Measurements from ENCODE around the gene TBCA. TPM values are rescaled to one million over a fixed set of nuclear protein-coding genes. Genes with fewer than 3 reads are reported as not detected.

Gene TBCA
- total RNA-seq, 1 experiment from 2014 or later, result 317 TPM

DNA sequence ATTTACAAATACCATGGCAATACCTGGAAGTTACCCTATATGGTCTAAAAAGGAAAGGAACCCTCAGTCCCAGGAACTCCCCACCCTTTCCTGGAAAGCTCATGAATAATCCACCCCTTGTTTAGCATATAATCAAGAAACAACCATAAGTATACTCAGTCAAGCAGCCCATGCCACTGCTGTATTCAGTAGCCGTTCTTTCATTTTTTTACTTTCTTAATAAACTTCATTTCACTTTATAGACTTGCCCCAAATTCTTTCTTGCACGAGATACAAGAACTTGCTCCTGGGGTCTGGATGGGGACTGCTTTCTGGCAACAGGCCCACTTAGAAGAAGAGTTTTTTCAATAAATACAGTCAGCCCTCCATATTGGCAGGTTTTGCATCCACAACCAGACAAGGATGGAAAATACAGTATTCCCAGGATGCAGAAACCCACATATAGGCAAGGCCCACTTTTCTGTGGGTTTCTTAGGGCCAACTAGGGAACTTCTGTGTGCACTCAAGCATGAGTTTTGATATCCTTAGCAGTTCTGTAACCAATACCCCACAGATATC, 2.8 kb upstream of the TBCA start:
- CTCF ChIA-PET, result no interaction called here
- no peak overlapping the region for H3K4me2 ChIP-seq (ENCODE audit: low read length)
- no peaks in the 10 kb centered on the region for H3K9me3 ChIP-seq (ENCODE audit: control insufficient read depth in 1 of 2, insufficient read depth in 1 of 2, low read depth in 1 of 2, low read length in 2 of 2)
- H3K9me2 ChIP-seq (ENCODE audit: insufficient read depth), result no peaks in the 10 kb centered on the region
- H3K4me3 ChIP-seq (replicated peaks in 1 of 2; ENCODE audit: low read depth in 1 of 2, low read length in 2 of 2), result no peak overlapping the region
- H3K4me1 ChIP-seq (ENCODE audit: control insufficient read depth in 1 of 2, insufficient read depth in 2 of 2, low read length in 2 of 2), result peaks cover 7 to 28% of the 10 kb centered on the region in 2 experiments
- peak; percentile 79 for TF ChIP-seq POLR2A (IDR thresholded peaks at IDR 0.05; ENCODE audit: borderline replicate concordance, extremely low read depth, insufficient read depth, insufficient read length)
- no peak for TF ChIP-seq TCF7L2 (IDR thresholded peaks at IDR 0.05; ENCODE audit: borderline replicate concordance, extremely low read depth, insufficient read depth, insufficient read length)
- DNase-seq (ENCODE audit: low read depth, low spot score) (no peak), ATAC-seq (no peak)
- H4K20me1 ChIP-seq (ENCODE audit: insufficient read depth), result no peaks in the 10 kb centered on the region
- no peak overlapping the region for H3K9ac ChIP-seq (ENCODE audit: low read length)
- H3K27ac ChIP-seq (ENCODE audit: low read depth, low read length), result no peak overlapping the region
- no peaks in the 10 kb centered on the region; a peak in 1 of 4 replicates for H3K36me3 ChIP-seq (ENCODE audit: control insufficient read depth in 1 of 2, insufficient read depth in 2 of 2, low read length in 2 of 2)
- intact Hi-C loops (cut with micrococcal nuclease), result no loop called here
- RAD21 ChIA-PET (ENCODE audit: low non-redundant PET in 1 of 2, low total read pairs in 2 of 2, uncharacterized antibody in 2 of 2, unreplicated experiment in 2 of 2), result no interaction called here
- H2AFZ ChIP-seq (ENCODE audit: low read depth, low read length, poor library complexity, severe bottlenecking), result no peak overlapping the region
- peaks cover 21% of the 10 kb centered on the region for H3K79me2 ChIP-seq (ENCODE audit: insufficient read depth, low read length)
- no TSS peak for BruUV-seq (replicated peaks)
- POLR2A ChIA-PET, result no interaction called here
- H3K27me3 ChIP-seq (ENCODE audit: insufficient read depth, low read length), result no peaks in the 10 kb centered on the region

DNA sequence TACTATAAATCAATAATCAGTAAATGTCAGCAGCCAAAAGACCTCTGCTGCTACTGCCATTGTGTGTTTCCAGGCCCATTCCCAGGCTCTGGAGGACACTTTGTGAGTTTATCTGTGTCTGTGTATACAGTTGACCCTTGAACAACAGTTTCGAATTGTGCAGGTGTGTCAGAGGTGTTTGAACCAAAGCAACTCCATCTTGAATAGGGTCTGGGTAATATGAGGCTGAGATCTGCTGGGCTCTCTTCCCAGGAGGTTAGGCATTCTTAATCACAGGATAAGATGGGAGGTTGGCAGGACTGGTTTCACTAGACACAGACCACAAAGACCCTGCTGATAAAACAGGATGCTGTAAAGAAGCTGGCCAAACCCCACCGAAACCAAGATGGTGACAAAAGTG, 2.3 kb upstream of the TBCA start:
- H3K4me1 ChIP-seq (ENCODE audit: control insufficient read depth in 1 of 2, insufficient read depth in 2 of 2, low read length in 2 of 2), result peaks cover 7 to 28% of the 10 kb centered on the region in 2 experiments
- RAD21 ChIA-PET (ENCODE audit: low non-redundant PET in 1 of 2, low total read pairs in 2 of 2, uncharacterized antibody in 2 of 2, unreplicated experiment in 2 of 2), result no interaction called here
- no peaks in the 10 kb centered on the region for H3K9me2 ChIP-seq (ENCODE audit: insufficient read depth)
- no peak overlapping the region for H2AFZ ChIP-seq (ENCODE audit: low read depth, low read length, poor library complexity, severe bottlenecking)
- H3K9ac ChIP-seq (ENCODE audit: low read length), result no peak overlapping the region
- POLR2A ChIA-PET, result no interaction called here
- no peak for DNase-seq (ENCODE audit: low read depth, low spot score)
- no peak overlapping the region for H3K4me3 ChIP-seq (replicated peaks in 1 of 2; ENCODE audit: low read depth in 1 of 2, low read length in 2 of 2)
- no peaks in the 10 kb centered on the region for H4K20me1 ChIP-seq (ENCODE audit: insufficient read depth)
- H3K36me3 ChIP-seq (ENCODE audit: control insufficient read depth in 1 of 2, insufficient read depth in 2 of 2, low read length in 2 of 2), result peaks cover 2 to 3% of the 10 kb centered on the region in 2 experiments; a peak in 2 of 4 replicates
- H3K4me2 ChIP-seq (ENCODE audit: low read length), result no peak overlapping the region
- H3K27me3 ChIP-seq (ENCODE audit: insufficient read depth, low read length), result no peaks in the 10 kb centered on the region
- intact Hi-C loops (cut with micrococcal nuclease), result no loop called here
- CTCF ChIA-PET, result no interaction called here
- peaks cover 26% of the 10 kb centered on the region for H3K79me2 ChIP-seq (ENCODE audit: insufficient read depth, low read length)
- no peak for ATAC-seq
- H3K27ac ChIP-seq (ENCODE audit: low read depth, low read length), result no peak overlapping the region
- BruUV-seq (replicated peaks), result no TSS peak
- no peaks in the 10 kb centered on the region for H3K9me3 ChIP-seq (ENCODE audit: control insufficient read depth in 1 of 2, insufficient read depth in 1 of 2, low read depth in 1 of 2, low read length in 2 of 2)
- TF ChIP-seq SRF (IDR thresholded peaks at IDR 0.05; ENCODE audit: low read depth) (no peak), POLR2A (IDR thresholded peaks at IDR 0.05; ENCODE audit: borderline replicate concordance, extremely low read depth, insufficient read depth, insufficient read length) (no peak), ZNF274 (IDR thresholded peaks at IDR 0.05; ENCODE audit: low read depth, low read length) (no peak), ELF1 (IDR thresholded peaks at IDR 0.05; ENCODE audit: borderline replicate concordance, low read depth) (no peak), SIN3A (IDR thresholded peaks at IDR 0.05; ENCODE audit: low read depth) (no peak), RAD21 (IDR thresholded peaks at IDR 0.05; ENCODE audit: low read depth) (no peak), EZH2 (IDR thresholded peaks at IDR 0.05) (no peak), POLR2AphosphoS5 (IDR thresholded peaks at IDR 0.05; ENCODE audit: low read depth, low read length) (no peak), YY1 (IDR thresholded peaks at IDR 0.05; ENCODE audit: extremely low read depth, insufficient replicate concordance, low read depth, low read length) (no peak), EZH2phosphoT487 (IDR thresholded peaks at IDR 0.05; ENCODE audit: borderline replicate concordance) (no peak), EGR1 (IDR thresholded peaks at IDR 0.05; ENCODE audit: low read depth) (no peak), SP1 (IDR thresholded peaks at IDR 0.05; ENCODE audit: low read depth) (no peak), CBX3 (IDR thresholded peaks at IDR 0.05; ENCODE audit: low read depth) (no peak), FOSL1 (IDR thresholded peaks at IDR 0.05; ENCODE audit: low read depth) (no peak)
- TF ChIP-seq, protein P1, sequence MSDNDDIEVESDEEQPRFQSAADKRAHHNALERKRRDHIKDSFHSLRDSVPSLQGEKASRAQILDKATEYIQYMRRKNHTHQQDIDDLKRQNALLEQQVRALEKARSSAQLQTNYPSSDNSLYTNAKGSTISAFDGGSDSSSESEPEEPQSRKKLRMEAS (IDR thresholded peaks at IDR 0.05), result no peak
- TF ChIP-seq, protein P2, sequence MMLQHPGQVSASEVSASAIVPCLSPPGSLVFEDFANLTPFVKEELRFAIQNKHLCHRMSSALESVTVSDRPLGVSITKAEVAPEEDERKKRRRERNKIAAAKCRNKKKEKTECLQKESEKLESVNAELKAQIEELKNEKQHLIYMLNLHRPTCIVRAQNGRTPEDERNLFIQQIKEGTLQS (IDR thresholded peaks at IDR 0.05), result no peak
- TF ChIP-seq, protein P3, sequence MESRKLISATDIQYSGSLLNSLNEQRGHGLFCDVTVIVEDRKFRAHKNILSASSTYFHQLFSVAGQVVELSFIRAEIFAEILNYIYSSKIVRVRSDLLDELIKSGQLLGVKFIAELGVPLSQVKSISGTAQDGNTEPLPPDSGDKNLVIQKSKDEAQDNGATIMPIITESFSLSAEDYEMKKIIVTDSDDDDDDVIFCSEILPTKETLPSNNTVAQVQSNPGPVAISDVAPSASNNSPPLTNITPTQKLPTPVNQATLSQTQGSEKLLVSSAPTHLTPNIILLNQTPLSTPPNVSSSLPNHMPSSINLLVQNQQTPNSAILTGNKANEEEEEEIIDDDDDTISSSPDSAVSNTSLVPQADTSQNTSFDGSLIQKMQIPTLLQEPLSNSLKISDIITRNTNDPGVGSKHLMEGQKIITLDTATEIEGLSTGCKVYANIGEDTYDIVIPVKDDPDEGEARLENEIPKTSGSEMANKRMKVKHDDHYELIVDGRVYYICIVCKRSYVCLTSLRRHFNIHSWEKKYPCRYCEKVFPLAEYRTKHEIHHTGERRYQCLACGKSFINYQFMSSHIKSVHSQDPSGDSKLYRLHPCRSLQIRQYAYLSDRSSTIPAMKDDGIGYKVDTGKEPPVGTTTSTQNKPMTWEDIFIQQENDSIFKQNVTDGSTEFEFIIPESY (IDR thresholded peaks at IDR 0.05; ENCODE audit: extremely low read depth, insufficient replicate concordance, low read length), result no peak

All from HCT116 (cell line).